Naive thymus-derived CD4-positive, alpha-beta T cell (primary cell): ENCODE results near the gene B3GALT4. TPM values are rescaled to one million over a fixed set of nuclear protein-coding genes. Genes with fewer than 3 reads are reported as not detected.

Experiments
- ATAC-seq: fragments of 150-1000 bp; cut with Tn5 transposase; 2 replicates; pipeline ENCODE4 v1.10.0; 2021; ENCODE audit warnings: mild to moderate bottlenecking, moderate library complexity
- CTCF ChIA-PET: fragments of 350-600 bp; sonication (Branson Sonifier 250); formaldehyde crosslinking; loops from one replicate; lab custom pipeline; 2021; ENCODE audit warnings: antibody characterized with exemption; lab: Charles Lee
- POLR2A ChIA-PET: fragments of 350-600 bp; sonication (Branson Sonifier 250); formaldehyde crosslinking; loops from one replicate; lab custom pipeline; 2021; ENCODE audit warnings: antibody characterized with exemption, inconsistent platforms; lab: Charles Lee
- DNase-seq, 9 donors: peaks; one replicate each; pipeline versions ENCODE4 v3.0.0 to v3.0.0-alpha.2; 2020 to 2022; ENCODE audit warnings: mixed read lengths in 1 of 9
- H3K27ac ChIP-seq: one replicate; pipeline ENCODE4 v1.7.0; 2013; ENCODE audit warnings: mild to moderate bottlenecking, low read depth, low read length, moderate library complexity
- H3K27me3 ChIP-seq, 2 donors: one replicate each; pipeline ENCODE4 v1.7.0; 2013; ENCODE audit warnings: low read length in 2 of 2, mild to moderate bottlenecking in 2 of 2, moderate library complexity in 2 of 2; ENCODE audit not compliant: control insufficient read depth in 2 of 2, insufficient read depth in 2 of 2
- H3K36me3 ChIP-seq, 3 experiments: 1 replicate in 2 of 3; 2 replicates in 1 of 3; pipeline ENCODE4 v1.7.0; 2013; ENCODE audit warnings: low read length in 3 of 3, mild to moderate bottlenecking in 3 of 3, moderate library complexity in 1 of 3; ENCODE audit not compliant: insufficient read depth in 3 of 3, control insufficient read depth in 2 of 3
- H3K4me1 ChIP-seq, 2 donors: one replicate each; pipeline ENCODE4 v1.7.0; 2013; ENCODE audit warnings: low read length in 2 of 2, mild to moderate bottlenecking in 2 of 2, moderate library complexity in 1 of 2; ENCODE audit not compliant: control insufficient read depth in 2 of 2, insufficient read depth in 2 of 2
- H3K4me3 ChIP-seq: 2 replicates; pipeline ENCODE4 v1.7.0; 2013; ENCODE audit warnings: mild to moderate bottlenecking, low read length
- H3K9me3 ChIP-seq, 3 experiments: 1 replicate in 2 of 3; 2 replicates in 1 of 3; pipeline ENCODE4 v1.7.0; 2013; ENCODE audit warnings: low read length in 3 of 3; ENCODE audit not compliant: control insufficient read depth in 2 of 3
- H3K27ac Mint-ChIP-seq, 9 donors: one replicate each; pipeline ENCODE4 v1.8.0; 2020 to 2022; ENCODE audit warnings: mixed read lengths in 9 of 9, mild to moderate bottlenecking in 8 of 9, moderate library complexity in 5 of 9, inconsistent platforms in 2 of 9
- H3K27me3 Mint-ChIP-seq, 5 donors: one replicate each; pipeline ENCODE4 v1.8.0; 2021 to 2022; ENCODE audit warnings: mixed read lengths in 5 of 5, mild to moderate bottlenecking in 1 of 5
- H3K36me3 Mint-ChIP-seq, 5 donors: one replicate each; pipeline ENCODE4 v1.8.0; 2020 to 2022; ENCODE audit warnings: mixed read lengths in 5 of 5, mild to moderate bottlenecking in 3 of 5, inconsistent platforms in 1 of 5
- H3K4me1 Mint-ChIP-seq, 7 donors: one replicate each; pipeline ENCODE4 v1.8.0; 2020 to 2022; ENCODE audit warnings: mixed read lengths in 7 of 7, mild to moderate bottlenecking in 3 of 7, inconsistent platforms in 1 of 7
- H3K4me3 Mint-ChIP-seq, 10 donors: one replicate each; pipeline ENCODE4 v1.8.0; 2020 to 2022; ENCODE audit warnings: mild to moderate bottlenecking in 10 of 10, mixed read lengths in 10 of 10, moderate library complexity in 6 of 10, inconsistent platforms in 2 of 10
- H3K9me3 Mint-ChIP-seq, 11 donors: one replicate each; pipeline ENCODE4 v1.8.0; 2020 to 2022; ENCODE audit warnings: mixed read lengths in 11 of 11, mild to moderate bottlenecking in 4 of 11, inconsistent platforms in 1 of 11, moderate library complexity in 1 of 11
- intact Hi-C, 2 donors: fragments of 100-400 bp; cut with micrococcal nuclease; formaldehyde crosslinking; loops; one replicate each; pipeline ENCODE4 v1.15.1; 2023
- polyA plus RNA-seq, 2 donors: library from polyadenylated mRNA; unstranded; fragments of 300-500 nt; fragmentation: Illumina TruSeq; gene quantifications; one replicate each; pipeline ENCODE4 v1.2.3, GENCODE V29; 2021
- total RNA-seq, 6 experiments: library from RNA in 5 of 6; stranded (reverse) in 5 of 6; gene quantifications; 1 replicate in 5 of 6; 2 replicates in 1 of 6; pipeline ENCODE4 v1.2.3 and lab custom pipeline; 2021 to 2026

B3GALT4 gene
- total and polyA plus RNA-seq, 7 experiments from 2014 or later, result 12.9 to 48.0 (median 18.9) TPM

DNA sequence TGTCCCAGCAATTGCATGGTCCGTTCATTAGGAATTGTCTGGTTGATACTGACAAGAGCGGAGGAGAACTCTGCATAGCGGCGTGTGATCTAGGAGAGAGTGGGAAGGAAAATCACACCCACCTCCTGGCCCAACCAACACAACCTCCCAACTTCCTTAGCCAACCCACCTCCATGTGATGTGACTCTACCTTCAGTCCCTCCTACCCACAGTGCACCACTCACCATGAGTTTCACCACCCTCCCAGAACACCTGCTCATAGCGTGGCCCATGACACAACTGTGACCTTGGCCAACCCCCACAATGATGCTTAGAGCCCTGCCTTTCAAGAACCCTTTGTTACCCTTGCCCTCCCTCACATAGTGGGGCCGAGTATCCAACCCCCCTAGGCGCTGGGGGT lies 12.9 kb upstream of the B3GALT4 start:
- intact Hi-C loops, result no loop called here
- no peak overlapping the region for H3K4me3 Mint-ChIP-seq
- H3K9me3 Mint-ChIP-seq, result no peaks in the 10 kb centered on the region
- H3K27me3 Mint-ChIP-seq, result no peaks in the 10 kb centered on the region
- peak overlapping the region in 2 of 9 donors; percentile 25 to 41 for H3K27ac Mint-ChIP-seq
- CTCF ChIA-PET, result interaction anchor here (1.9 kb wide), 1 partner anchor 15 kb away, joined by 8 read pairs; no protein-coding TSS in a partner anchor
- DNase-seq, result no peak
- Histone ChIP-seq H3K4me1 (no peaks in the 10 kb centered on the region), H3K27ac (no peak overlapping the region), H3K9me3 (no peaks in the 10 kb centered on the region), H3K4me3 (no peak overlapping the region), H3K27me3 (no peaks in the 10 kb centered on the region), H3K36me3 (peaks cover 21 to 93% (median 25%) of the 10 kb centered on the region in 3 experiments)
- H3K36me3 Mint-ChIP-seq, result peaks cover 12 to 57% (median 40%) of the 10 kb centered on the region in 5 donors
- no peak for ATAC-seq
- POLR2A ChIA-PET, result interaction anchor here (2.7 kb wide), 1 partner anchor 8 kb away, joined by 13 read pairs; the partner anchor contains the start of genes RPS18 and VPS52
- peaks cover 0 to 22% (median 8%) of the 10 kb centered on the region in 7 donors for H3K4me1 Mint-ChIP-seq

- peaks cover 36 to 75% (median 60%) of the 10 kb centered on the region in 7 donors for H3K4me1 Mint-ChIP-seq
- ATAC-seq, result peak; percentile 50
- no peaks in the 10 kb centered on the region for H3K27me3 ChIP-seq
- peak overlapping the region; percentile 91 for H3K27ac ChIP-seq
- peaks cover 0 to 5% (median 0%) of the 10 kb centered on the region in 11 donors for H3K9me3 Mint-ChIP-seq
- ChIA-PET CTCF (interaction anchor here (1.0 to 3.6 kb wide), 7 partner anchors 18 to 337 kb away, joined by 3 to 24 read pairs (median 10); partner anchors contain the start of genes PFDN6, RGL2 and WDR46), POLR2A (interaction anchor here (0.6 to 5.6 kb wide), 33 partner anchors 8 to 1689 kb away, joined by 3 to 101 read pairs (median 8); partner anchors contain the start of genes BRD2, CUTA, HSD17B8 and LTB)
- peaks cover 17 to 57% (median 25%) of the 10 kb centered on the region in 3 experiments for H3K36me3 ChIP-seq
- peak overlapping the region; percentile 93 for H3K4me3 ChIP-seq
- H3K9me3 ChIP-seq, result no peaks in the 10 kb centered on the region
- intact Hi-C loops, result loop anchor here (1.0 to 10.0 kb wide), 14 partner anchors 18 to 1076 kb away; partner anchors contain the start of genes KIFC1 (in 2 of the 2), PFDN6 (in 2 of the 2), RXRB (in 2 of the 2) and SLC39A7 (in 2 of the 2)
- peak overlapping the region; percentile 95 to 100 (median 99) for H3K27ac Mint-ChIP-seq
- H3K36me3 Mint-ChIP-seq, result peaks cover 5 to 50% (median 28%) of the 10 kb centered on the region in 5 donors
- no peak for DNase-seq
- peak overlapping the region; percentile 87 to 100 (median 98) for H3K4me3 Mint-ChIP-seq
- peaks cover 38 to 41% of the 10 kb centered on the region in 2 donors for H3K4me1 ChIP-seq
- peaks cover 0 to 3% (median 0%) of the 10 kb centered on the region in 5 donors for H3K27me3 Mint-ChIP-seq
Measured at GRCh38 chr6:33271117-33271467, 5.8 kb upstream of the B3GALT4 start.

- Histone ChIP-seq H3K36me3 (peaks cover 12 to 57% (median 21%) of the 10 kb centered on the region in 3 experiments), H3K4me1 (peaks cover 41 to 44% of the 10 kb centered on the region in 2 donors), H3K4me3 (peak within 1 kb of the TSS; percentile 93), H3K27ac (peak within 1 kb of the TSS; percentile 91), H3K27me3 (no peaks in the 10 kb centered on the region), H3K9me3 (no peaks in the 10 kb centered on the region)
- peak; percentile 84 to 97 (median 93) for DNase-seq
- H3K27ac Mint-ChIP-seq, result peak within 1 kb of the TSS; percentile 95 to 100 (median 99)
- H3K27me3 Mint-ChIP-seq, result peaks cover 0 to 3% (median 0%) of the 10 kb centered on the region in 5 donors
- H3K36me3 Mint-ChIP-seq, result peaks cover 5 to 49% (median 25%) of the 10 kb centered on the region in 5 donors
- H3K4me1 Mint-ChIP-seq, result peaks cover 34 to 81% (median 66%) of the 10 kb centered on the region in 7 donors
- intact Hi-C loops, result loop anchor here (1.0 to 10.0 kb wide), 16 partner anchors 18 to 1095 kb away; partner anchors contain the start of genes KIFC1 (in 2 of the 2), PFDN6 (in 2 of the 2), RXRB (in 2 of the 2) and SLC39A7 (in 2 of the 2)
- peak; percentile 91 for ATAC-seq
- peak within 1 kb of the TSS; percentile 87 to 100 (median 98) for H3K4me3 Mint-ChIP-seq
- ChIA-PET POLR2A (interaction anchor here (0.6 to 5.6 kb wide), 37 partner anchors 9 to 1689 kb away, joined by 3 to 101 read pairs (median 7); partner anchors contain the start of genes BRD2, CUTA, HSD17B8 and LTB), CTCF (interaction anchor here (0.7 to 3.6 kb wide), 9 partner anchors 10 to 338 kb away, joined by 3 to 24 read pairs (median 5); partner anchors contain the start of genes PFDN6, RGL2 and WDR46)
- H3K9me3 Mint-ChIP-seq, result peaks cover 0 to 5% (median 0%) of the 10 kb centered on the region in 11 donors
Measured at GRCh38 chr6:33271468-33272274, 5.3 kb upstream of the B3GALT4 start, which contains the start of the genes RPS18 and VPS52. TSS of gene RPS18 (plus strand) at chr6:33272075. CDS start at chr6:33272120, 45 bp downstream. TSS of gene VPS52 (minus strand) at chr6:33271876. CDS start at chr6:33271675, 201 bp downstream.

DNA sequence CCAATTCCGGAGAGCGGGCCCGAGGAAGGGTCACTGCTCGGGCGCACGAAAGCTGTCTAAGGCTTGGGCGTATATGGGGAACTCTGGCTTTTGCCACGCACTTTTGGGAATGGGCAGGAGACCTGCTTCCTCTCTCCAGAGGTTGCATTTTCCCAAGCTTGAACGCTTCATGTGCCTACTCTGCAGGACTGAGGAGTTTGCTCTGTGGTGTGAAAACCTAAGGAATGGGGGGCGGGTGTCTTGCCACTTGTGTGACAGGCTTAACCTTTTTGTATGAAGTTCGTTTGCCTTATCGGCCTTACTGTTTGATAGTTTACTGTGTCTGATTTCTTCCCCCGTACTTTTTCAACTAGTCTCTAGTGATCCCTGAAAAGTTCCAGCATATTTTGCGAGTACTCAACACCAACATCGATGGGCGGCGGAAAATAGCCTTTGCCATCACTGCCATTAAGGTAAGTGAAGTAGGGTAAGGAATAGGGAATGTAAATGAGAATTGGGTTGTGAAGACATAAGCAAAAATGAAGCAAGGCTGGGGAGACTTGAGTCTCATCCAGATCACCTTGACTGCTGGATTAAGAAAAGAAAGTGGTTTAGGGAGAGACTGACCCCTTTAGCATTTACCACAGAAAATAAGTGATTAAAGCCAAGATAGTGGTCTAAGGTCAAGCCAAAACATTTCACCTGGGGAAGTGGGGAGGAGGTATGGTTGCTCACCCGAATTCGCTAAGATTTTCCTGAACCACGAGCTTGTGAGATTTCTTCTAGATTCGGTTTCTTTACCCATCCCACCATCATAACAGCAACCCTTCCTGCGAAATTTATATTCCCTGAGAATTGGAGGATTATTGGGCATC lies 4.4 kb upstream of the B3GALT4 start:
- Mint-ChIP-seq H3K4me3 (peak overlapping the region; percentile 87 to 100 (median 98)), H3K36me3 (peaks cover 5 to 48% (median 23%) of the 10 kb centered on the region in 5 donors), H3K27ac (peak overlapping the region; percentile 95 to 100 (median 99)), H3K9me3 (peaks cover 0 to 5% (median 0%) of the 10 kb centered on the region in 11 donors), H3K27me3 (peaks cover 0 to 3% (median 0%) of the 10 kb centered on the region in 5 donors), H3K4me1 (peaks cover 36 to 87% (median 70%) of the 10 kb centered on the region in 7 donors)
- intact Hi-C loops, result loop anchor here (1.0 to 10.0 kb wide), 5 partner anchors 42 to 1096 kb away; partner anchors contain the start of genes AGPAT1 (in 1 of the 2), GPSM3 (in 1 of the 2), PBX2 (in 1 of the 2) and TAPBP (in 1 of the 2)
- peak overlapping the region; percentile 91 for H3K27ac ChIP-seq
- peak overlapping the region; percentile 93 for H3K4me3 ChIP-seq
- CTCF ChIA-PET, result interaction anchor here (0.7 to 2.2 kb wide), 5 partner anchors 9 to 339 kb away, joined by 3 to 11 read pairs (median 4); partner anchors contain the start of genes PFDN6, RGL2 and WDR46
- no peaks in the 10 kb centered on the region for H3K27me3 ChIP-seq
- peak; percentile 1 for ATAC-seq
- H3K9me3 ChIP-seq, result no peaks in the 10 kb centered on the region
- peaks cover 11 to 49% (median 13%) of the 10 kb centered on the region in 3 experiments for H3K36me3 ChIP-seq
- H3K4me1 ChIP-seq, result peaks cover 41 to 45% of the 10 kb centered on the region in 2 donors
- DNase-seq, result peak in 1 of 9 donors; percentile 40
- POLR2A ChIA-PET, result interaction anchor here (0.5 to 5.6 kb wide), 30 partner anchors 9 to 1690 kb away, joined by 3 to 101 read pairs (median 8); partner anchors contain the start of genes BRD2, CUTA, LTB and PFDN6

DNA sequence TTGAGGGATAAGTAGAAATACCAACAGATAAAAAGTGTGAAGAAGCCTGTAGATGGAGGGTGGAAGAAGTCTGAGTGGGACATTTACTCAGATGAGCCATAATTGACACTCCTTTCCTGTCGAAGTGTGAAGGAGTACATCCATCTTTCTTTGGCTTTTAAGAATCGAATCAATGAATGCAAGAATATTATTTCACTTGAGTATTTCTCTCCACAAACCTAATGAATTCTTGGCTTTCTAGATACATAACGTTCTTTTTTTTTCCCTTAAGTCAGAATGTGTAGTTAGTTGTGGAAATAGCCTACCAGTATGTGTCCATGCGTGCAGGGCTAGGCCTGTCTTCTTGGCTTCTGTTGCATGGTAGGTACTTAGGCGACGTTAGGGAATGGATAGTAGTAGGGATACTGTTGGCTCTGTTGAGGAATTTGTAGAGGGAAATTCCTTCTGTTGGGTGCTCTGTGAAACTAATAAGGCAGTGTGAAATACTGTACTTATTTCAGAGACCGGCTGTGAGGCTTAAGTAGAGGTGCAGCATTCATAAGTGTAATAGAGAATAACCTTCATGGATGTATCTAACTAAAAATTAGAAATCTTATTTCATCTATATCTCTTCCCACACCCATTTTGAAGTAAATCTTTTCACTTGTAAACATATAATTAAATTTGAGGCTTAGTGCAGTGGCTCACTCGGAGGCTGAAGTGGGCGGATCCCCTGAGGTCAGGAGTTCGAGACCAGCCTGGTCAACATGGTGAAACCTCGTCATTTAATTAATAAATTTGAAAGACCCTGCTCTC lies 3.6 kb upstream of the B3GALT4 start:
- peaks cover 0 to 3% (median 0%) of the 10 kb centered on the region in 5 donors for H3K27me3 Mint-ChIP-seq
- peak overlapping the region; percentile 93 for H3K4me3 ChIP-seq
- no peak for DNase-seq
- ATAC-seq, result no peak
- CTCF ChIA-PET, result no interaction called here
- H3K9me3 ChIP-seq, result no peaks in the 10 kb centered on the region
- H3K4me1 Mint-ChIP-seq, result peaks cover 36 to 89% (median 70%) of the 10 kb centered on the region in 7 donors
- no peaks in the 10 kb centered on the region for H3K27me3 ChIP-seq
- peaks cover 0 to 43% (median 16%) of the 10 kb centered on the region in 5 donors for H3K36me3 Mint-ChIP-seq
- peaks cover 48 to 52% of the 10 kb centered on the region in 2 donors for H3K4me1 ChIP-seq
- H3K27ac Mint-ChIP-seq, result peak overlapping the region; percentile 95 to 100 (median 99)
- POLR2A ChIA-PET, result interaction anchor here (0.5 to 5.6 kb wide), 8 partner anchors 9 to 157 kb away, joined by 3 to 101 read pairs (median 20); partner anchors contain the start of genes PFDN6, RGL2, TAPBP and WDR46
- H3K9me3 Mint-ChIP-seq, result peaks cover 0 to 5% (median 0%) of the 10 kb centered on the region in 11 donors
- H3K36me3 ChIP-seq, result peaks cover 3 to 43% (median 5%) of the 10 kb centered on the region in 3 experiments
- intact Hi-C loops, result loop anchor here (2.0 to 10.0 kb wide), 4 partner anchors 299 to 1097 kb away; partner anchors contain the start of genes AGPAT1 (in 1 of the 2), GPSM3 (in 1 of the 2) and PBX2 (in 1 of the 2)
- peak overlapping the region; percentile 87 to 100 (median 98) for H3K4me3 Mint-ChIP-seq
- peak overlapping the region; percentile 91 for H3K27ac ChIP-seq
